HepG2 (cell line): ENCODE data around the gene COQ7. TPM values are rescaled to one million over a fixed set of nuclear protein-coding genes. Genes with fewer than 3 reads are reported as not detected.

Experiments used
- DR1 ChIP-seq: sonication (generic); formaldehyde crosslinking; IDR thresholded peaks from 2 replicates; pipeline ENCODE4 v1.8.0; 2021; ENCODE audit warnings: mild to moderate bottlenecking, missing genetic modification reagents, inconsistent platforms
- JDP2 ChIP-seq: sonication (generic); formaldehyde crosslinking; IDR thresholded peaks from 2 replicates; pipeline ENCODE4 v1.8.1; 2022; ENCODE audit warnings: missing genetic modification reagents, borderline replicate concordance
- KLF16 ChIP-seq, 2 experiments: sonication (generic) in 1 of 2; formaldehyde crosslinking in 1 of 2; IDR thresholded peaks; 2 replicates each; pipeline versions ENCODE4 v1.6.1 to v1.8.0; 2016 to 2023; ENCODE audit warnings: missing genetic modification reagents in 2 of 2, missing compliant biosample characterization in 1 of 2
- PCBP2 ChIP-seq: fragments of 200-400 bp; formaldehyde crosslinking; optimal IDR thresholded peaks from 2 replicates; pipeline ENCODE3; 2018; ENCODE audit warnings: low read length, low read depth; ENCODE audit not compliant: poor library complexity, severe bottlenecking
- PRPF4 ChIP-seq: fragments of 200-400 bp; formaldehyde crosslinking; IDR thresholded peaks from 2 replicates; pipeline ENCODE4 v1.6.1; 2016; ENCODE audit warnings: low read length, low read depth; ENCODE audit not compliant: poor library complexity, severe bottlenecking
- RAD21 ChIP-seq: fragments of 450-650 bp; formaldehyde crosslinking; IDR thresholded peaks from 2 replicates; pipeline ENCODE4 v1.5.0; 2020; ENCODE audit warnings: mild to moderate bottlenecking
- RBFOX2 ChIP-seq: fragments of 200-400 bp; formaldehyde crosslinking; IDR thresholded peaks from 2 replicates; pipeline ENCODE4 v1.6.1; 2017; ENCODE audit warnings: low read depth, mild to moderate bottlenecking, low read length
- U2AF1 ChIP-seq: fragments of 200-400 bp; formaldehyde crosslinking; optimal IDR thresholded peaks from 2 replicates; pipeline ENCODE3; 2017; ENCODE audit warnings: mild to moderate bottlenecking, low read depth, low read length
- ZNF468 ChIP-seq: sonication (generic); formaldehyde crosslinking; IDR thresholded peaks from 2 replicates; pipeline ENCODE4 v1.8.0; 2022; ENCODE audit warnings: mild to moderate bottlenecking, moderate library complexity, missing genetic modification reagents
- ZNF850 ChIP-seq: sonication (generic); formaldehyde crosslinking; conservative IDR thresholded peaks from 2 replicates; pipeline ENCODE4 v1.9.0; 2021; ENCODE audit warnings: mild to moderate bottlenecking, missing genetic modification reagents
- polyA plus RNA-seq, 8 experiments: library from polyadenylated mRNA; depleted of rRNA in 3 of 8; stranded (reverse) in 7 of 8; unstranded in 1 of 8; fragments of >200 nt; fragmentation: Illumina TruSeq in 4 of 8; extraction: Trizol in 4 of 8; gene quantifications; 2 replicates each; pipeline versions ENCODE4 v1.2.1 to v1.2.3, GENCODE V29; 2011 to 2016; ENCODE audit warnings: low read depth in 4 of 8, missing spikeins in 1 of 8, mixed read lengths in 1 of 8; ENCODE audit not compliant: insufficient read depth in 1 of 8
- total RNA-seq, 5 experiments: library from RNA; depleted of rRNA; stranded (reverse); fragments of >200 nt; fragmentation: Illumina TruSeq; extraction: Trizol; gene quantifications; 2 replicates each; pipeline ENCODE4 v1.2.3, GENCODE V29; 2016; ENCODE audit warnings: low read depth in 1 of 5
- TF ChIP-seq, protein P1 (sequence below): sonication (generic); formaldehyde crosslinking; IDR thresholded peaks from 2 replicates; pipeline ENCODE4 v1.8.0; 2023; ENCODE audit warnings: mild to moderate bottlenecking, missing genetic modification reagents
- TF ChIP-seq, protein P2 (sequence below): sonication (generic); formaldehyde crosslinking; conservative IDR thresholded peaks from 2 replicates; pipeline ENCODE4 v1.4.0; 2020; ENCODE audit warnings: missing genetic modification reagents
- TF ChIP-seq, protein P3 (sequence below): sonication (generic); formaldehyde crosslinking; IDR thresholded peaks from 2 replicates; pipeline ENCODE4 v1.4.0; 2020; ENCODE audit warnings: missing genetic modification reagents
- TF ChIP-seq, protein P4 (sequence below): sonication (generic); formaldehyde crosslinking; IDR thresholded peaks from 2 replicates; pipeline ENCODE4 v1.4.0; 2020; ENCODE audit warnings: low read depth, missing genetic modification reagents
- TF ChIP-seq, protein P5 (sequence below): sonication (generic); IDR thresholded peaks from 2 replicates; pipeline ENCODE4 v1.6.1; 2016; ENCODE audit warnings: low read depth, borderline replicate concordance

Gene COQ7
- total and polyA plus RNA-seq, 2 of the 13 experiments (the other 11 are each of a cell fraction or from before 2014, with no cell fraction given), result 20.1 to 45.7 TPM

DNA sequence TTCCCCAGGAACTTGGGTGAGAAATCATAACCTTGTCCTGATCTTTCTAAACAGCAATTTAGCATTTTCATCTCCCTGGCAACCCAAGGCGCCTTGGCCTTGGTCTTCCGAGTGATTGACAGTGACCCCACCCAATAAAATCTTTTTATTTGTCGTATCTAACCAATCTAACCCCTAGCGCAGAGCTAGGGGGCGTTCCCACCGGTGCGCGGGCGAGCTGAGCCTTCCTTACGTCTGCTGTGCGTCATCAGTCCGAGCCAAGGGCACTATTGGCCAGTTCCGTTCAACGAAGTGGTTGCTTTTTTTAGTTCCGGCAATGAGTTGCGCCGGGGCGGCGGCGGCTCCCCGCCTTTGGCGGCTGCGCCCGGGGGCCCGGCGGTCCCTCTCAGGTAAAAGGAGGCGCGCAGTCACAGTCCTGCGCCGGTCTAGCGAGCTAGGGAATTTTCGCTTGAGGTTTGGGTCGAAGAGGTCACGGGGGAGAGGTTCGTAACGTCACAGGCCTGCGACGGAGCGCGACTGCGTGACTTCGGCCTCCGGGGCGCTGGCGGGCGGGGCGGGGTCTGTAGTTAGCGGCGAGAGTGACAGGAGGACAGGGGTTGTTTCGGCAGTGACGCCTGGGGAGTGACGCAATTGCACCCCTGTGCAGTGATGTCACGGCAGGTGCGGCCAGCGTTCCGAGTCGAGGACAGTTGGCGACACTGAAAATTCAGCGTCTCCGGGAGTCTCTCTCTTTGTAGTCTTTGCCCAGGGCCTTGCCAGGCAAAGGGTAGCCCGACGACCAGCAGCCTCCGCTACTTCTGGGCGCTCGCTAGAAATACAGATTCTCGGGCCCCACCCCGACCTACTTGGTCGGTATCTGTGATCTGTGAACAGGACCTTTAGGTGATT is at the start of gene COQ7 (continued):
- TF ChIP-seq, protein P1, sequence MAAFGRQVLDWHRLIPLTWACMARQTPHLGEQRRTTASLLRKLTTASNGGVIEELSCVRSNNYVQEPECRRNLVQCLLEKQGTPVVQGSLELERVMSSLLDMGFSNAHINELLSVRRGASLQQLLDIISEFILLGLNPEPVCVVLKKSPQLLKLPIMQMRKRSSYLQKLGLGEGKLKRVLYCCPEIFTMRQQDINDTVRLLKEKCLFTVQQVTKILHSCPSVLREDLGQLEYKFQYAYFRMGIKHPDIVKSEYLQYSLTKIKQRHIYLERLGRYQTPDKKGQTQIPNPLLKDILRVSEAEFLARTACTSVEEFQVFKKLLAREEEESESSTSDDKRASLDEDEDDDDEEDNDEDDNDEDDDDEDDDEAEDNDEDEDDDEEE, result peak; percentile 77; the same call in 1 of the 2 replicates
- TF ChIP-seq PRPF4 (no peak), ZNF468 (CRISPR knock-in tag) (peak; percentile 64; the same call in 1 of the 2 replicates), ZNF850 (no peak), U2AF1 (no peak), JDP2 (CRISPR knock-in tag) (no peak; the same call in 1 of the 2 replicates), RAD21 (CRISPR knock-in tag) (peak; percentile 71), RBFOX2 (peak; percentile 100), KLF16 (CRISPR knock-in tag; IDR thresholded peaks at IDR 0.05) (peak in 1 of 2 experiments; percentile 68; a peak in 1 of 4 replicates), PCBP2 (no peak), DR1 (CRISPR knock-in tag) (no peak)
- TF ChIP-seq, protein P2, sequence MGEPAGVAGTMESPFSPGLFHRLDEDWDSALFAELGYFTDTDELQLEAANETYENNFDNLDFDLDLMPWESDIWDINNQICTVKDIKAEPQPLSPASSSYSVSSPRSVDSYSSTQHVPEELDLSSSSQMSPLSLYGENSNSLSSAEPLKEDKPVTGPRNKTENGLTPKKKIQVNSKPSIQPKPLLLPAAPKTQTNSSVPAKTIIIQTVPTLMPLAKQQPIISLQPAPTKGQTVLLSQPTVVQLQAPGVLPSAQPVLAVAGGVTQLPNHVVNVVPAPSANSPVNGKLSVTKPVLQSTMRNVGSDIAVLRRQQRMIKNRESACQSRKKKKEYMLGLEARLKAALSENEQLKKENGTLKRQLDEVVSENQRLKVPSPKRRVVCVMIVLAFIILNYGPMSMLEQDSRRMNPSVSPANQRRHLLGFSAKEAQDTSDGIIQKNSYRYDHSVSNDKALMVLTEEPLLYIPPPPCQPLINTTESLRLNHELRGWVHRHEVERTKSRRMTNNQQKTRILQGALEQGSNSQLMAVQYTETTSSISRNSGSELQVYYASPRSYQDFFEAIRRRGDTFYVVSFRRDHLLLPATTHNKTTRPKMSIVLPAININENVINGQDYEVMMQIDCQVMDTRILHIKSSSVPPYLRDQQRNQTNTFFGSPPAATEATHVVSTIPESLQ, result no peak
- TF ChIP-seq, protein P3, sequence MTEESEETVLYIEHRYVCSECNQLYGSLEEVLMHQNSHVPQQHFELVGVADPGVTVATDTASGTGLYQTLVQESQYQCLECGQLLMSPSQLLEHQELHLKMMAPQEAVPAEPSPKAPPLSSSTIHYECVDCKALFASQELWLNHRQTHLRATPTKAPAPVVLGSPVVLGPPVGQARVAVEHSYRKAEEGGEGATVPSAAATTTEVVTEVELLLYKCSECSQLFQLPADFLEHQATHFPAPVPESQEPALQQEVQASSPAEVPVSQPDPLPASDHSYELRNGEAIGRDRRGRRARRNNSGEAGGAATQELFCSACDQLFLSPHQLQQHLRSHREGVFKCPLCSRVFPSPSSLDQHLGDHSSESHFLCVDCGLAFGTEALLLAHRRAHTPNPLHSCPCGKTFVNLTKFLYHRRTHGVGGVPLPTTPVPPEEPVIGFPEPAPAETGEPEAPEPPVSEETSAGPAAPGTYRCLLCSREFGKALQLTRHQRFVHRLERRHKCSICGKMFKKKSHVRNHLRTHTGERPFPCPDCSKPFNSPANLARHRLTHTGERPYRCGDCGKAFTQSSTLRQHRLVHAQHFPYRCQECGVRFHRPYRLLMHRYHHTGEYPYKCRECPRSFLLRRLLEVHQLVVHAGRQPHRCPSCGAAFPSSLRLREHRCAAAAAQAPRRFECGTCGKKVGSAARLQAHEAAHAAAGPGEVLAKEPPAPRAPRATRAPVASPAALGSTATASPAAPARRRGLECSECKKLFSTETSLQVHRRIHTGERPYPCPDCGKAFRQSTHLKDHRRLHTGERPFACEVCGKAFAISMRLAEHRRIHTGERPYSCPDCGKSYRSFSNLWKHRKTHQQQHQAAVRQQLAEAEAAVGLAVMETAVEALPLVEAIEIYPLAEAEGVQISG (CRISPR knock-in tag), result peak; percentile 85
- TF ChIP-seq, protein P4, sequence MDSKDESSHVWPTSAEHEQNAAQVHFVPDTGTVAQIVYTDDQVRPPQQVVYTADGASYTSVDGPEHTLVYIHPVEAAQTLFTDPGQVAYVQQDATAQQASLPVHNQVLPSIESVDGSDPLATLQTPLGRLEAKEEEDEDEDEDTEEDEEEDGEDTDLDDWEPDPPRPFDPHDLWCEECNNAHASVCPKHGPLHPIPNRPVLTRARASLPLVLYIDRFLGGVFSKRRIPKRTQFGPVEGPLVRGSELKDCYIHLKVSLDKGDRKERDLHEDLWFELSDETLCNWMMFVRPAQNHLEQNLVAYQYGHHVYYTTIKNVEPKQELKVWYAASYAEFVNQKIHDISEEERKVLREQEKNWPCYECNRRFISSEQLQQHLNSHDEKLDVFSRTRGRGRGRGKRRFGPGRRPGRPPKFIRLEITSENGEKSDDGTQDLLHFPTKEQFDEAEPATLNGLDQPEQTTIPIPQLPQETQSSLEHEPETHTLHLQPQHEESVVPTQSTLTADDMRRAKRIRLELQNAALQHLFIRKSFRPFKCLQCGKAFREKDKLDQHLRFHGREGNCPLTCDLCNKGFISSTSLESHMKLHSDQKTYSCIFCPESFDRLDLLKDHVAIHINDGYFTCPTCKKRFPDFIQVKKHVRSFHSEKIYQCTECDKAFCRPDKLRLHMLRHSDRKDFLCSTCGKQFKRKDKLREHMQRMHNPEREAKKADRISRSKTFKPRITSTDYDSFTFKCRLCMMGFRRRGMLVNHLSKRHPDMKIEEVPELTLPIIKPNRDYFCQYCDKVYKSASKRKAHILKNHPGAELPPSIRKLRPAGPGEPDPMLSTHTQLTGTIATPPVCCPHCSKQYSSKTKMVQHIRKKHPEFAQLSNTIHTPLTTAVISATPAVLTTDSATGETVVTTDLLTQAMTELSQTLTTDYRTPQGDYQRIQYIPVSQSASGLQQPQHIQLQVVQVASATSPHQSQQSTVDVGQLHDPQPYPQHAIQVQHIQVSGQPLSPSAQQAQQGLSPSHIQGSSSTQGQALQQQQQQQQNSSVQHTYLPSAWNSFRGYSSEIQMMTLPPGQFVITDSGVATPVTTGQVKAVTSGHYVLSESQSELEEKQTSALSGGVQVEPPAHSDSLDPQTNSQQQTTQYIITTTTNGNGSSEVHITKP, result 0 out of 2 replicates have a peak, but pooled peaks have one; percentile 22
- TF ChIP-seq, protein P5, sequence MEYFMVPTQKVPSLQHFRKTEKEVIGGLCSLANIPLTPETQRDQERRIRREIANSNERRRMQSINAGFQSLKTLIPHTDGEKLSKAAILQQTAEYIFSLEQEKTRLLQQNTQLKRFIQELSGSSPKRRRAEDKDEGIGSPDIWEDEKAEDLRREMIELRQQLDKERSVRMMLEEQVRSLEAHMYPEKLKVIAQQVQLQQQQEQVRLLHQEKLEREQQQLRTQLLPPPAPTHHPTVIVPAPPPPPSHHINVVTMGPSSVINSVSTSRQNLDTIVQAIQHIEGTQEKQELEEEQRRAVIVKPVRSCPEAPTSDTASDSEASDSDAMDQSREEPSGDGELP, result peak; percentile 48; the same call in 1 of the 2 replicates
